IMR-90 (cell line): Measurements from ENCODE around the gene CLCA1. TPM values are rescaled to one million over a fixed set of nuclear protein-coding genes. Genes with fewer than 3 reads are reported as not detected.
A peak's percentile ranks its signal among the peaks of the same experiment; 100 is the strongest.

Experiments
- ATAC-seq: fragments of 200-7000 bp; cut with Tn5 transposase; 2 replicates; pipeline ENCODE4 v1.9.1; 2020; ENCODE audit warnings: low read depth, mild to moderate bottlenecking, moderate library complexity
- BruUV-seq: library from RNA; stranded (reverse); fragments of 400-500 nt; replicated peaks from 2 replicates; lab custom pipeline; 2021; lab: Mats Ljungman, UMichigan
- CTCF ChIA-PET: fragments of 300-600 bp; formaldehyde crosslinking; extraction: SDS; loops from one replicate; lab custom pipeline; 2021; ENCODE audit warnings: antibody characterized with exemption; lab: Yijun Ruan, JAX
- POLR2A ChIA-PET: fragments of 300-600 bp; sonication (Branson Sonifier 250); formaldehyde crosslinking; loops from one replicate; lab custom pipeline; 2022; ENCODE audit warnings: antibody characterized with exemption; ENCODE audit not compliant: unreplicated experiment; lab: Charles Lee
- DNase-seq: peaks from one replicate; pipeline ENCODE4 v3.0.0; 2013
- H2AFZ ChIP-seq: replicated peaks from 2 replicates; pipeline ENCODE3; 2013; ENCODE audit warnings: low read length, mild to moderate bottlenecking; ENCODE audit not compliant: poor library complexity
- H2AK5ac ChIP-seq: 2 replicates; pipeline ENCODE4 v1.6.1; 2013; ENCODE audit warnings: low read depth, low read length, inconsistent platforms
- H2AK9ac ChIP-seq: replicated peaks from 2 replicates; pipeline ENCODE3; 2013; ENCODE audit warnings: mild to moderate bottlenecking, low read depth, low read length, moderate library complexity; ENCODE audit not compliant: poor library complexity
- H2BK120ac ChIP-seq: 2 replicates; pipeline ENCODE4 v1.6.1; 2013; ENCODE audit warnings: low read depth, low read length, inconsistent platforms
- H2BK15ac ChIP-seq: 3 replicates; pipeline ENCODE4 v1.6.1; 2013; ENCODE audit warnings: low read depth, low read length, inconsistent platforms
- H2BK20ac ChIP-seq: 2 replicates; pipeline ENCODE4 v1.6.1; 2013; ENCODE audit warnings: low read depth, mild to moderate bottlenecking, inconsistent platforms, low read length, moderate library complexity
- H2BK5ac ChIP-seq: 2 replicates; pipeline ENCODE4 v1.6.1; 2013; ENCODE audit warnings: mild to moderate bottlenecking, low read depth, low read length, inconsistent platforms; ENCODE audit not compliant: poor library complexity, severe bottlenecking
- H3K14ac ChIP-seq: replicated peaks from 2 replicates; pipeline ENCODE4 v1.6.1; 2013; ENCODE audit warnings: low read depth, low read length, inconsistent platforms
- H3K18ac ChIP-seq: 2 replicates; pipeline ENCODE4 v1.6.1; 2013; ENCODE audit warnings: low read depth, low read length, control low read depth
- H3K23ac ChIP-seq: 2 replicates; pipeline ENCODE4 v1.6.1; 2013; ENCODE audit warnings: low read depth, low read length, inconsistent platforms
- H3K27ac ChIP-seq: 2 replicates; pipeline ENCODE4 v1.5.1; 2013; ENCODE audit warnings: mild to moderate bottlenecking, control low read depth, low read length; ENCODE audit not compliant: insufficient read depth
- H3K27me3 ChIP-seq: 2 replicates; pipeline ENCODE4 v1.6.1; 2013; ENCODE audit warnings: low read length; ENCODE audit not compliant: control insufficient read depth, insufficient read depth
- H3K36me3 ChIP-seq: 2 replicates; pipeline ENCODE4 v1.6.1; 2013; ENCODE audit warnings: low read length, mixed read lengths; ENCODE audit not compliant: control insufficient read depth, insufficient read depth
- H3K4ac ChIP-seq: 2 replicates; pipeline ENCODE4 v1.6.1; 2013; ENCODE audit warnings: low read depth, low read length, inconsistent platforms
- H3K4me1 ChIP-seq: 2 replicates; pipeline ENCODE4 v1.6.1; 2013; ENCODE audit warnings: low read length, mixed read lengths; ENCODE audit not compliant: control insufficient read depth, insufficient read depth
- H3K4me2 ChIP-seq: 2 replicates; pipeline ENCODE4 v1.6.1; 2013; ENCODE audit warnings: low read depth, mild to moderate bottlenecking, control low read depth, low read length, moderate library complexity
- H3K4me3 ChIP-seq: 2 replicates; pipeline ENCODE4 v1.5.1; 2013; ENCODE audit warnings: low read depth, mild to moderate bottlenecking, control low read depth, low read length, moderate library complexity; ENCODE audit not compliant: insufficient read depth
- H3K56ac ChIP-seq: 2 replicates; pipeline ENCODE4 v1.6.1; 2013; ENCODE audit warnings: low read length, inconsistent platforms; ENCODE audit not compliant: insufficient read depth; ENCODE audit errors: extremely low read depth
- H3K79me1 ChIP-seq, 2 experiments: 2 replicates each; pipeline ENCODE4 v1.6.1; 2013; ENCODE audit warnings: low read length in 2 of 2, inconsistent platforms in 1 of 2, low read depth in 1 of 2
- H3K9ac ChIP-seq: 2 replicates; pipeline ENCODE4 v1.6.1; 2013; ENCODE audit warnings: low read depth, low read length, control low read depth
- H3K9me1 ChIP-seq: 2 replicates; pipeline ENCODE4 v1.6.1; 2013; ENCODE audit warnings: low read length, inconsistent platforms; ENCODE audit not compliant: insufficient read depth
- H3K9me3 ChIP-seq: 2 replicates; pipeline ENCODE4 v1.6.1; 2013; ENCODE audit warnings: low read length; ENCODE audit not compliant: control insufficient read depth, insufficient read depth
- H4K20me1 ChIP-seq: 2 replicates; pipeline ENCODE4 v1.6.1; 2013; ENCODE audit warnings: low read length, inconsistent platforms; ENCODE audit not compliant: insufficient read depth
- H4K5ac ChIP-seq: 2 replicates; pipeline ENCODE4 v1.6.1; 2013; ENCODE audit warnings: mild to moderate bottlenecking, low read depth, low read length, control low read depth
- H4K8ac ChIP-seq, 2 experiments: 2 replicates each; pipeline ENCODE4 v1.6.1; 2013; ENCODE audit warnings: low read depth in 2 of 2, low read length in 2 of 2, control low read depth in 1 of 2, inconsistent platforms in 1 of 2
- H4K91ac ChIP-seq: 2 replicates; pipeline ENCODE4 v1.6.1; 2013; ENCODE audit warnings: low read depth, low read length, inconsistent platforms; ENCODE audit not compliant: insufficient read depth
- NFE2L2 ChIP-seq: fragments of 150-350 bp; IDR thresholded peaks from 2 replicates; pipeline ENCODE4 v1.6.1; 2016; ENCODE audit warnings: low read depth, mild to moderate bottlenecking, low read length
- USF2 ChIP-seq: fragments of 150-350 bp; IDR thresholded peaks from 2 replicates; pipeline ENCODE4 v1.6.1; 2017; ENCODE audit warnings: mild to moderate bottlenecking, antibody characterized with exemption, low read length, low read depth
- WGBS, 2 experiments: methylation state at CpG; one replicate each; pipeline versions ENCODE4 v1.1.5 to v1.1.7; 2013; ENCODE audit warnings: missing lambda C conversion rate in 2 of 2; ENCODE audit not compliant: insufficient read length in 1 of 2; ENCODE audit errors: extremely low coverage in 2 of 2; 5-methylcytosine and 5-hydroxymethylcytosine counted together
- dilution Hi-C: fragments of 300-500 bp; cut with HindIII; formaldehyde crosslinking; loops from one replicate; pipeline ENCODE4 v1.14.3; 2018; ENCODE audit warnings: low sequenced_read_pairs; ENCODE audit not compliant: unreplicated experiment
- in situ Hi-C: fragments of 300-500 bp; cut with MboI; formaldehyde crosslinking; loops from 3 replicates; pipeline ENCODE4 v1.14.3; 2019; ENCODE audit warnings: low sequenced_read_pairs, inconsistent platforms, mixed read lengths
- intact Hi-C: fragments of 100-400 bp; cut with micrococcal nuclease; formaldehyde crosslinking; loops from 2 replicates; pipeline ENCODE4 v1.10.0; 2022
- polyA plus RNA-seq, 3 experiments: library from polyadenylated mRNA; depleted of rRNA; stranded (reverse); fragments of >200 nt; gene quantifications; 2 replicates each; pipeline ENCODE4 v1.2.3, GENCODE V29; 2012; ENCODE audit warnings: low replicate concordance in 1 of 3
- total RNA-seq: library from RNA; depleted of rRNA; stranded (reverse); fragments of >200 nt; gene quantifications from 2 replicates; pipeline ENCODE4 v1.2.3, GENCODE V29; 2012

Gene CLCA1
- total and polyA plus RNA-seq, 2 of the 4 experiments (the other 2 are of a cell fraction), result not detected

DNA sequence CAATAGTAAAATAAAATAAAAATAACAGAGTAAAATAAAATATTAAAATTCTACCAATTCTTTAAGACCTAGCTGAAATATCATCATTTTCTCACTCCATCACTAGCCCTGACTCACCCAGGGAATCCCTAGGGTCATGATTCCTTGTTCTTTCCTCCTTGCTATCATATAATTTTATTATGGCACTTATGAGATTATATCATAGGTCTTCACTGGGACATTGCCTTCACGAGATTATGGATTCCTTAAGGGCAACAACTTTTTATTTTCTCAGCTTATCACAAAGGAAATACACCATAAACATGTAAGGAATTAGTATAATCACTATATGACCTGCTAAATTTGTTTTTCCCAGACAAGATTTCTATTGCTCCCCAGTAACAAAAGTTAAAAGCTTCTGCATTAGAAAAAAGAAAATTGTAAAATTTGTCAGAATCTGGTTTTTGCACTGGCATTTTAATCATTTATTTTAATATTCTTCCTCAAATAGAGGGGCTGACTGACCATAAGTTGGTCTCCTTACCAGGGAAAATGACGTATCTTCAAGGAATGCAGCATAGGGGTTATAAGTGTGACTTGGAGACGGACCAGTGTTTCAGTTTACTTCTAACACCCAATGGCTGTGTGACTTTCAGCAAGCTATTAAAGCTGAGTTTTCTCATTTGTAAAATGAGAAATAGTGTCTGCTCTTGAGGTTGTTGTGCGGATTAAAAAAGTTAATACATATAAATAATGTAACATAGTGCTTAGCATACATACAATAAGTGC lies 69.4 kb downstream of the CLCA1 start:
- POLR2A ChIA-PET, result no interaction called here
- no peak for ATAC-seq

More for the DNA sequence above, 69.4 kb downstream of the CLCA1 start:
- Histone ChIP-seq H2BK15ac (no peak overlapping the region), H2BK120ac (no peak overlapping the region), H3K14ac (no peak overlapping the region), H3K56ac (no peak overlapping the region), H3K27me3 (peaks cover 1% of the 10 kb centered on the region; the same call in 1 of the 2 replicates), H3K9me1 (no peaks in the 10 kb centered on the region), H2BK5ac (no peak overlapping the region), H3K4ac (no peak overlapping the region), H3K4me2 (no peak overlapping the region), H4K91ac (no peak overlapping the region), H3K4me3 (no peak overlapping the region), H3K4me1 (no peaks in the 10 kb centered on the region), H3K18ac (no peak overlapping the region), H3K79me1 (no peaks in the 10 kb centered on the region), H2AFZ (no peak overlapping the region), H2AK5ac (no peak overlapping the region), H3K23ac (no peak overlapping the region), H4K5ac (no peak overlapping the region), H4K8ac (no peak overlapping the region), H2BK20ac (no peak overlapping the region), H3K36me3 (no peaks in the 10 kb centered on the region), H3K9ac (no peak overlapping the region), H2AK9ac (no peak overlapping the region), H3K27ac (no peak overlapping the region), H3K9me3 (no peaks in the 10 kb centered on the region), H4K20me1 (no peaks in the 10 kb centered on the region)
- no CpG with 5 or more reads among the region's 4 CpGs for WGBS, 2 experiments
- intact Hi-C loops (no loop called here), in situ Hi-C loops (no loop called here), dilution Hi-C loops (no loop called here)
- no peak for TF ChIP-seq USF2
- no peak for TF ChIP-seq NFE2L2
- DNase-seq, result peak; percentile 6
- CTCF ChIA-PET, result no interaction called here
- no TSS peak for BruUV-seq
